ENCODE measurements around the gene NOL4L. TPM values are rescaled to one million over a fixed set of nuclear protein-coding genes. Genes with fewer than 3 reads are reported as not detected.

Gene NOL4L
- total and polyA plus RNA-seq, 7 donors = 0.61 to 2.7 (median 1.3) TPM

DNA sequence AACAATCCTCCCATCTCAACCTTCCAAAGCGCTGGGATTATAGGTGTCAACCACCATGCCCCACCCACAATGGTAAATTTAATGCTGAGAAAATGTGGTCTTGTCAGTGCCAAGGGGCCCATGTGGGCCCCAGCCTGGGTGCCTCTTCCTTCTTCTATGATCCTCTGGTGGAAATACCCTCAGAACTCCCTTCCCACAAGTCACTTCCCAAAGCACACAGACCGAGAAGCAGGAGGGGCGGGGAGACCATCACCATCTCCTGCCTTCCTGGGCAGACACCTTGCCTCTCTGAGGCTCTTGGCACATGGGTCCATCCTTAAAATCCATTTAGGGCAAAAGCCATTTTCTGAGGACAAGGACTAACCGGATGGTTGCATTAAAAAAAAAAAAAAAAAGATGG, 59.0 kb downstream of the NOL4L start:
- DNase-seq = no peak
- no peak overlapping the region for H3K4me3 ChIP-seq
- no peaks in the 10 kb centered on the region for H3K9me3 ChIP-seq
- 91 to 97% (median 95%) methylated on average over 4 of the region's 4 CpGs for WGBS, 3 donors
- ATAC-seq = no peak
- no peak overlapping the region for H3K27ac ChIP-seq
- H3K4me1 ChIP-seq = no peaks in the 10 kb centered on the region
- TF ChIP-seq, protein P1, sequence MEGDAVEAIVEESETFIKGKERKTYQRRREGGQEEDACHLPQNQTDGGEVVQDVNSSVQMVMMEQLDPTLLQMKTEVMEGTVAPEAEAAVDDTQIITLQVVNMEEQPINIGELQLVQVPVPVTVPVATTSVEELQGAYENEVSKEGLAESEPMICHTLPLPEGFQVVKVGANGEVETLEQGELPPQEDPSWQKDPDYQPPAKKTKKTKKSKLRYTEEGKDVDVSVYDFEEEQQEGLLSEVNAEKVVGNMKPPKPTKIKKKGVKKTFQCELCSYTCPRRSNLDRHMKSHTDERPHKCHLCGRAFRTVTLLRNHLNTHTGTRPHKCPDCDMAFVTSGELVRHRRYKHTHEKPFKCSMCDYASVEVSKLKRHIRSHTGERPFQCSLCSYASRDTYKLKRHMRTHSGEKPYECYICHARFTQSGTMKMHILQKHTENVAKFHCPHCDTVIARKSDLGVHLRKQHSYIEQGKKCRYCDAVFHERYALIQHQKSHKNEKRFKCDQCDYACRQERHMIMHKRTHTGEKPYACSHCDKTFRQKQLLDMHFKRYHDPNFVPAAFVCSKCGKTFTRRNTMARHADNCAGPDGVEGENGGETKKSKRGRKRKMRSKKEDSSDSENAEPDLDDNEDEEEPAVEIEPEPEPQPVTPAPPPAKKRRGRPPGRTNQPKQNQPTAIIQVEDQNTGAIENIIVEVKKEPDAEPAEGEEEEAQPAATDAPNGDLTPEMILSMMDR (IDR thresholded peaks at IDR 0.05) = no peak
- peaks cover 0 to 5% (median 0%) of the 10 kb centered on the region in 3 donors for H3K27me3 ChIP-seq (ENCODE audit: insufficient read depth in 3 of 3, low read length in 2 of 3)
- H3K36me3 ChIP-seq (ENCODE audit: insufficient read depth in 1 of 2, low read depth in 1 of 2) = no peaks in the 10 kb centered on the region
- intact Hi-C loops (cut with DNase I) = no loop called here

GRCh38 chr20:32524829-32525501, 60.2 kb downstream of the NOL4L start:
- 18 to 35% (median 29%) methylated on average over 13 of the region's 13 CpGs for WGBS, 3 donors

DNA sequence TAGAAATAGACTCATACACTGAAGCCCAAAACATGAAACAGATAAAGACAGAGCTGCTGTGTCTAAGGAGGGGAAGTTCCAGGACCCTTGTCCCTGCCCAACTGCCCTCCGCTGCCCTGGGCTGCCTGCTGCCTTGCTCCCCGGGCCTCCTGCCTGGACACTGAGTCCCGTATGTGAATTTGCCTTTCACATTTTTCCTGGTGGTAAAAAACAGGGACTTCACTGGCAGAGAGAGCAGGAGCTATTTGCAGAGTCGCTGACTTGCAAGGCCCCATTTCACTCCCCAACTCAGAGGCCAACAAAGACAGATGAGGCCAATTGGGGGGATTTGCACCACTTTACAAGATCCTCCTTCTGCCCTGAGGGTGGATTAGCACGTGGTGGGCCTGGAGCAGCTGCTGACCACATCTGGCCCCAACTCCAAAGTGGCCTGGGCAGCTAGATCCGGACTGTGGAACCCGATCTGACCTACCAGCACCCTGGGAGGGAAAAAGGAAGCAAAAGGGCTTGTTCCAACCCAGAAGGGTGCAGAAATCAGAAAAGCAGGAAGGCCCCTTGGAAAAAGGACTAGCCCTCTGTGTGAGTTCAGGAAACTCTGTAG, 61.4 kb downstream of the NOL4L start:
- 51 to 71% (median 54%) methylated on average over 7 of the region's 7 CpGs for WGBS, 3 donors
- no peak for ATAC-seq
- no peaks in the 10 kb centered on the region for H3K4me1 ChIP-seq

More at GRCh38 chr20:32524829-32525501, 60.2 kb downstream of the NOL4L start:
- no peaks in the 10 kb centered on the region for H3K36me3 ChIP-seq (ENCODE audit: insufficient read depth in 1 of 2, low read depth in 1 of 2)
- H3K27me3 ChIP-seq (ENCODE audit: insufficient read depth in 3 of 3, low read length in 2 of 3) = peaks cover 0 to 5% (median 0%) of the 10 kb centered on the region in 3 donors
- intact Hi-C loops (cut with DNase I) = no loop called here
- no peak overlapping the region for H3K27ac ChIP-seq
- no peak overlapping the region for H3K4me3 ChIP-seq
- ATAC-seq = peak; percentile 58 to 78 (median 66)
- DNase-seq = peak; percentile 56 to 80
- TF ChIP-seq, protein P1 (IDR thresholded peaks at IDR 0.05) = no peak
- H3K9me3 ChIP-seq = no peaks in the 10 kb centered on the region
- no peaks in the 10 kb centered on the region for H3K4me1 ChIP-seq

GRCh38 chr20:32522776-32523612, 62.1 kb downstream of the NOL4L start:
- Histone ChIP-seq H3K4me3 (no peak overlapping the region), H3K27ac (no peak overlapping the region), H3K27me3 (ENCODE audit: insufficient read depth in 3 of 3, low read length in 2 of 3) (no peaks in the 10 kb centered on the region), H3K36me3 (ENCODE audit: insufficient read depth in 1 of 2, low read depth in 1 of 2) (no peaks in the 10 kb centered on the region), H3K4me1 (no peaks in the 10 kb centered on the region), H3K9me3 (no peaks in the 10 kb centered on the region)
- no peak for ATAC-seq
- TF ChIP-seq, protein P1 (IDR thresholded peaks at IDR 0.05) = no peak
- DNase-seq = no peak
- intact Hi-C loops (cut with DNase I) = no loop called here
- 69 to 80% (median 74%) methylated on average over 8 of the region's 8 CpGs for WGBS, 3 donors

More for the DNA sequence above, 61.4 kb downstream of the NOL4L start:
- no peak overlapping the region for H3K27ac ChIP-seq
- TF ChIP-seq, protein P1 (IDR thresholded peaks at IDR 0.05) = no peak
- H3K4me3 ChIP-seq = no peak overlapping the region
- peaks cover 0 to 5% (median 0%) of the 10 kb centered on the region in 3 donors for H3K27me3 ChIP-seq (ENCODE audit: insufficient read depth in 3 of 3, low read length in 2 of 3)
- no peak for DNase-seq
- no peaks in the 10 kb centered on the region for H3K36me3 ChIP-seq (ENCODE audit: insufficient read depth in 1 of 2, low read depth in 1 of 2)
- no peaks in the 10 kb centered on the region for H3K9me3 ChIP-seq
- intact Hi-C loops (cut with DNase I) = no loop called here
